Astrocyte of the spinal cord (primary cell): Measurements from ENCODE around the gene SH3BP2.

Experiments
- DNase-seq: peaks from one replicate; pipeline ENCODE4 v3.0.0; 2011; ENCODE audit warnings: low read depth, low spot score
- H3K4me3 ChIP-seq: 2 replicates; pipeline ENCODE4 v1.5.1; 2011; ENCODE audit warnings: low read depth, mild to moderate bottlenecking, low read length, moderate library complexity
- CTCF ChIP-seq: IDR thresholded peaks from 2 replicates; pipeline ENCODE4 v1.5.1; 2012; ENCODE audit warnings: low read depth, mild to moderate bottlenecking, low read length, inconsistent platforms
- in situ Hi-C: cut with HindIII; loops from 2 replicates; pipeline ENCODE4 v1.10.0; 2017; ENCODE audit warnings: low sequenced_read_pairs

SH3BP2 gene

GRCh38 chr4:2791518-2792395 lies 1.1 kb upstream of the SH3BP2 start:
- in situ Hi-C loops, result no loop called here
- no peak for DNase-seq

DNA sequence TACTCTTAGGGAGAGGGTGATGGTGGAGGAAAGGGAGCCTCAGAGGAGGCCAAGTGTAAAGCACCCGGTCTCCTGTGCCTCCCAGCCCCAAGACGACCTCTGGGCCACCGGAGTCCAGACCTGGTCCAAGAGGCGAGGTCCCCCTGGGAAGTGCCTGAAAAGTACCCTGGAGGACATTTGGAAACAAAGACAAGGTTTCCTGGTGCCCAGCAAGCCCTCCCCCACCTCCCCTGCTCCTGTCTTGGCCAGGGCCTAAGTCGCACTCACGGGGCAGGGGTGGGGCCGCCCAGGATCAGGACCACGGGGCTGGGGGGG lies 532 bp upstream of the SH3BP2 start:
- H3K4me3 ChIP-seq, result no peak overlapping the region
- no peak for DNase-seq
- TF ChIP-seq CTCF, result no peak
- in situ Hi-C loops, result no loop called here

More at GRCh38 chr4:2791518-2792395, 1.1 kb upstream of the SH3BP2 start:
- no peak for TF ChIP-seq CTCF
- H3K4me3 ChIP-seq, result no peak overlapping the region

GRCh38 chr4:2793586-2794485 lies 951 bp downstream of the SH3BP2 start:
- H3K4me3 ChIP-seq, result peak overlapping the region; percentile 69
- peak; percentile 41 for DNase-seq
- in situ Hi-C loops, result no loop called here
- TF ChIP-seq CTCF, result no peak

- H3K4me3 ChIP-seq, result peak overlapping the region; percentile 69
- DNase-seq, result peak; percentile 75
- TF ChIP-seq CTCF, result no peak
- in situ Hi-C loops, result no loop called here
Observed at GRCh38 chr4:2794486-2795299, 1.8 kb downstream of the SH3BP2 start.

GRCh38 chr4:2795300-2795892 lies 2.5 kb downstream of the SH3BP2 start:
- TF ChIP-seq CTCF, result no peak
- in situ Hi-C loops, result no loop called here

More at GRCh38 chr4:2795300-2795892, 2.5 kb downstream of the SH3BP2 start:
- no peak overlapping the region for H3K4me3 ChIP-seq
- DNase-seq, result no peak
